Activated B cell treated with CpG ODN at 0.5 μM for 24 hours (primary cell): ENCODE data around the gene MORN1. TPM values are rescaled to one million over a fixed set of nuclear protein-coding genes. Genes with fewer than 3 reads are reported as not detected.

ENCODE experiments used
- ATAC-seq: fragments of 200-7000 bp; cut with Tn5 transposase; one replicate; pipeline ENCODE4 v1.10.0; 2021; ENCODE audit warnings: low read depth, mild to moderate bottlenecking, moderate library complexity
- CTCF ChIA-PET: fragments of 350-600 bp; sonication (Branson Sonifier 250); formaldehyde crosslinking; loops from one replicate; lab custom pipeline; 2021; ENCODE audit warnings: antibody characterized with exemption; lab: Charles Lee
- POLR2A ChIA-PET: fragments of 350-600 bp; sonication (Branson Sonifier 250); formaldehyde crosslinking; loops from one replicate; lab custom pipeline; 2021; ENCODE audit warnings: antibody characterized with exemption; lab: Charles Lee
- DNase-seq: peaks from one replicate; pipeline ENCODE4 v3.0.0; 2022
- H3K27ac Mint-ChIP-seq: one replicate; pipeline ENCODE4 v1.8.0; 2020; ENCODE audit warnings: mixed read lengths
- H3K27me3 Mint-ChIP-seq: one replicate; pipeline ENCODE4 v1.8.0; 2021; ENCODE audit warnings: mixed read lengths
- H3K36me3 Mint-ChIP-seq: one replicate; pipeline ENCODE4 v1.8.0; 2021; ENCODE audit warnings: low read depth, mixed read lengths
- H3K4me1 Mint-ChIP-seq: one replicate; pipeline ENCODE4 v1.8.0; 2021; ENCODE audit warnings: mixed read lengths
- H3K4me3 Mint-ChIP-seq: one replicate; pipeline ENCODE4 v1.8.0; 2020; ENCODE audit warnings: mild to moderate bottlenecking, mixed read lengths
- H3K9me3 Mint-ChIP-seq: one replicate; pipeline ENCODE4 v1.8.0; 2020; ENCODE audit warnings: mixed read lengths
- CTCF ChIP-seq: fragments of 200-600 bp; IDR thresholded peaks from one replicate; pipeline ENCODE4 v1.8.0; 2022; ENCODE audit warnings: antibody characterized with exemption, mild to moderate bottlenecking
- intact Hi-C: fragments of 100-400 bp; cut with micrococcal nuclease; formaldehyde crosslinking; loops from one replicate; pipeline ENCODE4 v1.15.1; 2024
- total RNA-seq: library from RNA; stranded (reverse); gene quantifications from 2 replicates; pipeline ENCODE4 v1.2.3, GENCODE V29; 2022

MORN1 gene
- total RNA-seq, 1 donor from 2014 or later: 17.8 TPM

GRCh38 chr1:2286923-2287322 is 104.4 kb downstream of the MORN1 start:
- Mint-ChIP-seq H3K27me3 (no peaks in the 10 kb centered on the region), H3K9me3 (no peaks in the 10 kb centered on the region), H3K4me1 (peaks cover 44% of the 10 kb centered on the region), H3K4me3 (no peak overlapping the region), H3K36me3 (peaks cover 4% of the 10 kb centered on the region), H3K27ac (no peak overlapping the region)
- DNase-seq: no peak
- no peak for ATAC-seq
- ChIA-PET CTCF (no interaction called here), POLR2A (interaction anchor here (0.7 kb wide), 1 partner anchor 35 kb away, joined by 4 read pairs; no protein-coding TSS in a partner anchor)
- TF ChIP-seq CTCF: no peak
- intact Hi-C loops: no loop called here

DNA sequence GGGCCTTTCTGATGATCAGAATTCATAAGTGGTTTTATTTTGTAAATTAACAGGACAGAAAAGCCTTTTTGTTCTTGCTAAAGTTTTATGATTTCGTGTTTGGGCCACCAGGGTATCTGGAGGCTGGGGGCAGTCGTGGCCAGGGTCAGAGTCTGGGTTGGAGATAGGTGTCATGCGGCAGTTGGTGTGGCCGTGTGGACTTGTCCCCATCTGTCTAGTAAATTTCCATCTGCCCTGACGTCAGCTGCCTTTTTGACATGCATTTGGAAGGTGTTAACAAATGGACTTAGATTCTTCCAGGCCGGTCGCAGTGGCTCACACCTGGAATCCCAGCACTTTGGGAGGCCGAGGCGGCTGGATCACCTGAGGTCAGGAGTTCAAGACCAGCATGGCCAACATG is 106.4 kb downstream of the MORN1 start:
- ChIA-PET POLR2A (no interaction called here), CTCF (no interaction called here)
- intact Hi-C loops: no loop called here
- no peak overlapping the region for H3K27ac Mint-ChIP-seq
- DNase-seq (no peak), ATAC-seq (no peak)
- H3K27me3 Mint-ChIP-seq: no peaks in the 10 kb centered on the region
- no peak for TF ChIP-seq CTCF
- H3K4me1 Mint-ChIP-seq: peaks cover 24% of the 10 kb centered on the region
- H3K9me3 Mint-ChIP-seq: no peaks in the 10 kb centered on the region
- peaks cover 4% of the 10 kb centered on the region for H3K36me3 Mint-ChIP-seq
- H3K4me3 Mint-ChIP-seq: no peak overlapping the region

DNA sequence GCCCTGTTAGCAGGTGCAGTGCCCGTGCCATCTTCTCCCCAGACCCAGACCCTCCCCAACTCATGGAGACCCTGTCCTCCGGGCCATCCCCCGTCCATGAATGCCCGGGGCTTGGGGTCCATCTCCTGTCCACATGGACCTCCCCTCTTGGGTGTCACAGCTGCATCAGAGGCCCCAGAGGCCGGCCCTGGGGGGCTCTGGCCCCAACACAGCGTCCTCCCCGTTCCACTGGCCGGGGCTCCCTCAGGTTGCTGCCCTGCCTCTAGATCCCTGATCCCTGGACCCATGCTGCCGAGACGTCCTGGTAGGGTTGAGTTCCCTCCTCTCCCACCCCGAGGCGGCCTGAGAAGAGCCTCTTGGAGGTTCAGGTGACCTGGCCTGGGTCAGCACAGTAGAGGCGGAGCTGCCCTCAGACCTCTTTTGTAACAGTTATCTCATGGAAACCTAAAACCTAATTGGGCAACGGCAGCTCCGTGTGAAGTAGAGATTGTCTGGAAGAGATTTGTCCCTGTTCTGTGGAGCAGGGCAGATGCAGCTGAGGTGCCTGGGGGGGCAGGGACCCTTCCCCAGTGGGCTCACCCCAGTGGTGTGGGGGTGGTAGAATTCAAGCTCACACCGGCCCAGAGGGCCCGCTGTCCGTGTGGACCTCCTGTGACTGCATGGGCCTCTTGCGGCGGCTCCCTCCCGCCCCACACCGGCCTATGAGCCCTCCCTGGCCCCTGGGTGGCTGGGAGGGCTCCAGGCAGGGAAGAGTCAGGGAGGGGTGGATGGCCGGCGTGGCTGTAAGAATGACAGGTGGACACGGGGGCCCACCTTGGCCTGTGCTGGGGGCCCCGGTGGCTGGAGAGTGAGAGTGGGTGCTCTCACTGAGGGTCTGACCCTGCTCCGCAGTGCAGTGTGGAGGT is 107.1 kb downstream of the MORN1 start:
- Mint-ChIP-seq H3K4me1 (peaks cover 23% of the 10 kb centered on the region), H3K36me3 (peaks cover 4% of the 10 kb centered on the region), H3K27ac (no peak overlapping the region), H3K27me3 (no peaks in the 10 kb centered on the region), H3K4me3 (no peak overlapping the region), H3K9me3 (no peaks in the 10 kb centered on the region)
- ATAC-seq (no peak), DNase-seq (no peak)
- POLR2A ChIA-PET: no interaction called here
- CTCF ChIA-PET: no interaction called here
- intact Hi-C loops: no loop called here
- no peak for TF ChIP-seq CTCF

GRCh38 chr1:2283371-2283990 is 107.9 kb downstream of the MORN1 start:
- no peak overlapping the region for H3K27ac Mint-ChIP-seq
- H3K9me3 Mint-ChIP-seq: no peaks in the 10 kb centered on the region
- no peak for TF ChIP-seq CTCF
- intact Hi-C loops: no loop called here
- H3K27me3 Mint-ChIP-seq: no peaks in the 10 kb centered on the region
- H3K4me1 Mint-ChIP-seq: peaks cover 20% of the 10 kb centered on the region
- H3K36me3 Mint-ChIP-seq: peaks cover 4% of the 10 kb centered on the region
- DNase-seq (no peak), ATAC-seq (no peak)
- ChIA-PET CTCF (no interaction called here), POLR2A (no interaction called here)
- no peak overlapping the region for H3K4me3 Mint-ChIP-seq

DNA sequence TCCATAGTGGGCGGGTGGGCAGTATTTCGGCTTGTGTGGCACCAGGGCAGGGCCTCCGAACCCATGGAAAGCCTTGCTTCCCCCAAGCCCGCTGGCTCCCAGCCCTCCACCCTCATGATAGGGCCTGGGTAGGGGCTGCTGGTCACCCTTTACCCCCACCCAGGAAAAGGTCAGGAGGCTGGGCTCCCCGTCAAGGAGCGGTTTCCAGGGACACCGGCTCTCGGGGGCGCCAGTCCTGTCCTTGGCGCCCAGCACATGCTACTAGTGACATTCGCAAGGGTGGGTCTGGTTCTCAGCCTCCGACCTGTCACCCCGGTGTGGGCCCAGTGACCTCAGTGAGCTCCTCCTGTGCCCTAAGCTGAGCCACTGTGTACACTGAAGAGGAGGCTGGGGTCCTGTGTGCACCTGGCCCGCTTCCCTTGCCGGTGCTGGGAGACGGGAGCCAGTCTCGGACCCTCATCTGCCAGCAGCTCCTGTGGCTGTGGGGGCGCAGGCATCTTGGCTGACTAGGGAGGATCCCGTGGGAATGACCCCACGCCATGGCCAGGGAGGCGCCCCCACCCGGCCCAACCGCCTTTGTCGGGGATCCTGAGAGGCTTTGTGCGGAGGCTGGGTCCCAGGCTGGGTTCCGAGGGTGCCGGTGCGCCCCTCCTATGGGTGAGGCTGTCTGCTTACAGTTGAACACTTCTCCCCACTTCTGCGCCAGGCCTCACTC is 108.6 kb downstream of the MORN1 start:
- no peak overlapping the region for H3K4me3 Mint-ChIP-seq
- DNase-seq (no peak), ATAC-seq (no peak)
- POLR2A ChIA-PET: no interaction called here
- CTCF ChIA-PET: no interaction called here
- no peaks in the 10 kb centered on the region for H3K9me3 Mint-ChIP-seq
- peaks cover 5% of the 10 kb centered on the region for H3K36me3 Mint-ChIP-seq
- no peak for TF ChIP-seq CTCF
- intact Hi-C loops: no loop called here
- no peak overlapping the region for H3K27ac Mint-ChIP-seq
- no peaks in the 10 kb centered on the region for H3K27me3 Mint-ChIP-seq
- peaks cover 23% of the 10 kb centered on the region for H3K4me1 Mint-ChIP-seq
